Esophagus squamous epithelium (tissue), 5 donors: Measurements from ENCODE around the gene ENPP7. TPM values are rescaled to one million over a fixed set of nuclear protein-coding genes. Genes with fewer than 3 reads are reported as not detected.
A peak's percentile ranks its signal among the peaks of the same experiment; 100 is the strongest.

Experiments used
- DNase-seq: peaks from one replicate; lab custom pipeline; 2025; lab: John Stamatoyannopoulos, UW
- H3K27ac ChIP-seq, 4 donors: fragments of 200-600 bp; sonication (generic); one replicate each; pipeline ENCODE4 v1.5.1; 2016 to 2019; ENCODE audit warnings: mild to moderate bottlenecking in 1 of 4
- H3K27me3 ChIP-seq, 4 donors: fragments of 200-600 bp; sonication (generic); 1 replicate in 3 of 4; 2 replicates in 1 of 4; pipeline versions ENCODE4 v1.5.1 to v1.6.0; 2017 to 2021; ENCODE audit warnings: antibody characterized with exemption in 1 of 4
- H3K36me3 ChIP-seq, 3 donors: fragments of 200-600 bp; sonication (generic); one replicate each; pipeline ENCODE4 v1.5.1; 2016 to 2019
- H3K4me1 ChIP-seq, 3 donors: fragments of 200-600 bp; sonication (generic); one replicate each; pipeline ENCODE4 v1.5.1; 2017 to 2019
- H3K4me3 ChIP-seq, 4 donors: fragments of 200-600 bp; sonication (generic); 1 replicate in 3 of 4; 2 replicates in 1 of 4; pipeline ENCODE4 v1.5.1; 2016 to 2019; ENCODE audit warnings: mild to moderate bottlenecking in 2 of 4, moderate library complexity in 1 of 4
- H3K9me3 ChIP-seq, 3 donors: fragments of 200-600 bp; sonication (generic); one replicate each; pipeline ENCODE4 v1.5.1; 2016 to 2019
- POLR2A ChIP-seq, 4 donors: fragments of 450-650 bp; IDR thresholded peaks; one replicate each; pipeline ENCODE4 v1.6.1; 2017; ENCODE audit warnings: antibody characterized with exemption in 4 of 4, mild to moderate bottlenecking in 4 of 4, moderate library complexity in 3 of 4
- WGBS, 2 donors: methylation state at CpG; one replicate each; pipeline ENCODE4 v1.1.5; 2018; 5-methylcytosine and 5-hydroxymethylcytosine counted together
- intact Hi-C: fragments of 100-400 bp; cut with DNase I; formaldehyde crosslinking; loops from one replicate; pipeline ENCODE4 v1.15.0; 2022
- total RNA-seq, 4 donors: library from RNA; depleted of rRNA; stranded (reverse); fragments of >200 nt; gene quantifications; one replicate each; pipeline ENCODE4 v1.1.0, GENCODE V29; 2016
- TF ChIP-seq, protein P1 (sequence below), 6 experiments: fragments of 450-650 bp in 4 of 6; fragments of 200-600 bp in 2 of 6; sonication (generic) in 2 of 6; IDR thresholded peaks; one replicate each; pipeline ENCODE4 v1.5.1; 2016 to 2019; ENCODE audit warnings: antibody characterized with exemption in 6 of 6, mild to moderate bottlenecking in 4 of 6, moderate library complexity in 4 of 6
- donor health status: DM: yes; HTN: yes; CAD: no.

ENPP7 gene
- total RNA-seq, 4 donors from 2014 or later: not detected

DNA sequence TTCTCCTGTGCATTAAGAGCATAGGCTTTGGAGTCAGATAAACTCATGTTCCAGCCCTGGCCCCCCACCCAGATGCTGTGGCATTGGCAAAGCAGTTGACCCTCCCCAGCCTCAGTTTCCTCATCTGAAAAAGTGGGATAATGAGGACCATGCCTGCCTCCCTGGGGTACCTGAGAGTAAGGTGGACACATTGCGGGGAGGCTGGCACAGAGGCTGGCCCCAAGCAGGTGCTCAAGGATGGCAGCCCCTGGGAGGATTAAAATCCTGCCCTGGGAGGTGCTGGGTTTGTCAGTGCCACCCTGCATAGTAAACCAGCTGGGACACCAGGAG is 11.8 kb downstream of the ENPP7 start:
- no CpG with 5 or more reads among the region's 1 CpG for WGBS, 2 donors
- peaks cover 9 to 27% (median 17%) of the 10 kb centered on the region in 3 donors for H3K4me1 ChIP-seq
- H3K27me3 ChIP-seq: peaks cover 10 to 97% (median 14%) of the 10 kb centered on the region in 4 donors
- no peak overlapping the region for H3K4me3 ChIP-seq
- H3K27ac ChIP-seq: no peak overlapping the region
- no peaks in the 10 kb centered on the region for H3K36me3 ChIP-seq
- TF ChIP-seq, protein P1, sequence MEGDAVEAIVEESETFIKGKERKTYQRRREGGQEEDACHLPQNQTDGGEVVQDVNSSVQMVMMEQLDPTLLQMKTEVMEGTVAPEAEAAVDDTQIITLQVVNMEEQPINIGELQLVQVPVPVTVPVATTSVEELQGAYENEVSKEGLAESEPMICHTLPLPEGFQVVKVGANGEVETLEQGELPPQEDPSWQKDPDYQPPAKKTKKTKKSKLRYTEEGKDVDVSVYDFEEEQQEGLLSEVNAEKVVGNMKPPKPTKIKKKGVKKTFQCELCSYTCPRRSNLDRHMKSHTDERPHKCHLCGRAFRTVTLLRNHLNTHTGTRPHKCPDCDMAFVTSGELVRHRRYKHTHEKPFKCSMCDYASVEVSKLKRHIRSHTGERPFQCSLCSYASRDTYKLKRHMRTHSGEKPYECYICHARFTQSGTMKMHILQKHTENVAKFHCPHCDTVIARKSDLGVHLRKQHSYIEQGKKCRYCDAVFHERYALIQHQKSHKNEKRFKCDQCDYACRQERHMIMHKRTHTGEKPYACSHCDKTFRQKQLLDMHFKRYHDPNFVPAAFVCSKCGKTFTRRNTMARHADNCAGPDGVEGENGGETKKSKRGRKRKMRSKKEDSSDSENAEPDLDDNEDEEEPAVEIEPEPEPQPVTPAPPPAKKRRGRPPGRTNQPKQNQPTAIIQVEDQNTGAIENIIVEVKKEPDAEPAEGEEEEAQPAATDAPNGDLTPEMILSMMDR (IDR thresholded peaks at IDR 0.05): no peak
- no peak for TF ChIP-seq POLR2A (IDR thresholded peaks at IDR 0.05)
- intact Hi-C loops: loop anchor here (10.0 kb wide), 1 partner anchor 252 kb away; no protein-coding TSS in a partner anchor
- no peaks in the 10 kb centered on the region for H3K9me3 ChIP-seq
- no peak for DNase-seq

DNA sequence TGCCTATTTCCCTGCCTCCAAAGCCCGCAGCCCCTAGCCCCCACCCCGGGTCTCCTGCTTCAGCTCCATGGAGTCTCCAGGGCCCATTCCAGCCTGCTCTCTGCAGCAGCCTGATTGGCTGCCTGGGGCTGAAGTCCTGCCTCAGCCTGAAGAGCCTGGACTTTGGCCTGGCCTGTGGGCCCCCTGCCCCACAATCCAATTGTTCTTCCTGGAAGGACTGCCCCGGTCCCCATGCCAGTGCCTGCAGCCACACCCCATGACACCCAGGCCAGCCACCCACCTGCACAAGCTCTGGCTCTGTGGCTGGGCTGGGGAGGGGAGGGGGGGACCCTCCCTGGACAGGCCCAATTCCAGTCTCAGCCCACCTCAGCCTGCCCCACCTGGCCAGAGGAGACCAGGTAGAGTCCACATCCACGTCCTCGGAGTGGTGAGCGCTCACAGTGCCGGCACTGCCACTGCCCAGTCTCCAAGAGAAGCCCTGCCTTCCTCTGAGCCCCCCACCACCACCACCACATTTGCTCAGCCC is 12.3 kb downstream of the ENPP7 start:
- WGBS, 2 donors: 88% methylated on average over 5 of the region's 7 CpGs; no CpG with 5 or more reads in 1 of the 2 donors
- Histone ChIP-seq H3K36me3 (no peaks in the 10 kb centered on the region), H3K4me1 (peaks cover 10 to 31% (median 19%) of the 10 kb centered on the region in 3 donors), H3K9me3 (no peaks in the 10 kb centered on the region), H3K4me3 (no peak overlapping the region), H3K27me3 (peaks cover 15 to 97% (median 19%) of the 10 kb centered on the region in 4 donors), H3K27ac (no peak overlapping the region)
- intact Hi-C loops: loop anchor here (10.0 kb wide), 1 partner anchor 252 kb away; no protein-coding TSS in a partner anchor
- no peak for DNase-seq
- no peak for TF ChIP-seq POLR2A (IDR thresholded peaks at IDR 0.05)
- TF ChIP-seq, protein P1 (IDR thresholded peaks at IDR 0.05): no peak

DNA sequence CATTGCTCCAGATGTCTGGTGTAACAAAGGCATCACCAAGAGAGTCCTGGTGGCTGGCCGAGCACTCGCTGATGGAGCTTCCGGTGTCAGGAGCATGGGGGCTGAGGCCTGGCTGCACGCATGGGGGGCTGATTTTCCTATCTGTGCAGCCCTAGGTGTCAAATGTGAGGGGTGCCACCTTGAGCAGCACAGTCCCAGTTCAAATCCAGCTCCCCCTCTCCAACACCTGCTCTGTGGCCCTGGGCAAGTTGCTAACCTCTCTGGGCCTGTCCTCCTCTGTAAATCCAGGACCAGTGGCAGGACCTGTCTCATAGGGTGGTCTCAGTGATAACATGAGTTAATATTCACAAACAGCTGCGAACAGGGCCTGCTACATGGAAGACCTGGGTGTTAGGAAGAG is 12.9 kb downstream of the ENPP7 start:
- TF ChIP-seq POLR2A (IDR thresholded peaks at IDR 0.05): no peak
- TF ChIP-seq, protein P1 (IDR thresholded peaks at IDR 0.05): no peak
- intact Hi-C loops: loop anchor here (10.0 kb wide), 1 partner anchor 251 kb away; no protein-coding TSS in a partner anchor
- 80 to 87% methylated on average over 1 to 4 of the region's 5 CpGs for WGBS, 2 donors
- Histone ChIP-seq H3K27ac (no peak overlapping the region), H3K27me3 (peaks cover 20 to 97% (median 22%) of the 10 kb centered on the region in 4 donors), H3K4me1 (peaks cover 15 to 36% (median 19%) of the 10 kb centered on the region in 3 donors), H3K9me3 (no peaks in the 10 kb centered on the region), H3K4me3 (no peak overlapping the region), H3K36me3 (no peaks in the 10 kb centered on the region)
- DNase-seq: no peak

DNA sequence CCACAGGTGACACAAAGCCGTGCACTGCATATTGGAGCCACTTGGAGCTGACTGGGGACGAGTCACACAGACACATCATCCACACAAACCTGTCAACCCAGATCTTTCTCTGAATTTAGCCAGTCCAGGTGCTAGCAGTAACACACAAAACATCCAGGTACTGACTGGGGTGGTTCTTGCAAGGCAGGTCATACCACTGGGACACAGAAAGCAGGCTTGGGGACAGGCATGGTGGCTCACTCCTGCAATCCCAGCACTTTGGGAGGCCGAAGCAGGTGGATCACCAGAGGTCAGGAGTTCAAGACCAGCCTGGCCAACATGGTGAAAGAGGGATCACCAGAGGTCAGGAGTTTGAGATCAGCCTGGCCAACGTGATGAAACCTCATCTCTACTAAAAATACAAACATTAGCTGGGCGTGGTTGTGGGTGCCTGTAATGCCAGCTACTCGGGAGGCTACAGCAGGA is 14.9 kb downstream of the ENPP7 start:
- Histone ChIP-seq H3K4me3 (no peak overlapping the region), H3K4me1 (peaks cover 15 to 36% (median 19%) of the 10 kb centered on the region in 3 donors), H3K36me3 (no peaks in the 10 kb centered on the region), H3K27me3 (peaks cover 23 to 97% (median 28%) of the 10 kb centered on the region in 4 donors), H3K27ac (peak overlapping the region in 1 of 4 donors; percentile 14), H3K9me3 (no peaks in the 10 kb centered on the region)
- no peak for DNase-seq
- TF ChIP-seq, protein P1 (IDR thresholded peaks at IDR 0.05): no peak
- no peak for TF ChIP-seq POLR2A (IDR thresholded peaks at IDR 0.05)
- 27 to 44% methylated on average over 4 to 5 of the region's 6 CpGs for WGBS, 2 donors
- intact Hi-C loops: loop anchor here (10.0 kb wide), 1 partner anchor 249 kb away; no protein-coding TSS in a partner anchor

- H3K4me1 ChIP-seq: peaks cover 12 to 29% (median 14%) of the 10 kb centered on the region in 3 donors
- no peaks in the 10 kb centered on the region for H3K36me3 ChIP-seq
- 9 to 36% methylated on average over 3 to 20 of the region's 22 CpGs for WGBS, 2 donors
- no peaks in the 10 kb centered on the region for H3K9me3 ChIP-seq
- no peak for TF ChIP-seq POLR2A (IDR thresholded peaks at IDR 0.05)
- TF ChIP-seq, protein P1 (IDR thresholded peaks at IDR 0.05): no peak
- peaks cover 23 to 97% (median 24%) of the 10 kb centered on the region in 4 donors for H3K27me3 ChIP-seq
- H3K4me3 ChIP-seq: no peak overlapping the region
- DNase-seq: no peak
- H3K27ac ChIP-seq: no peak overlapping the region
- intact Hi-C loops: loop anchor here (10.0 kb wide), 1 partner anchor 248 kb away; no protein-coding TSS in a partner anchor
These were observed 16.3 kb downstream of the ENPP7 start for GRCh38 chr17:79746889-79747507.
